Stimulated activated CD8-positive, alpha-beta memory T cell treated with anti-CD3 and anti-CD28 coated beads, Interleukin-2, amount 100 ng/mL, for 1 hour (primary cell): ENCODE data around the gene SMC4.
"Not testable (repeated sequence)": the region's sequence is repeated elsewhere in the genome, so short reads cannot be mapped to it uniquely, and the experiment has no call there.

ENCODE experiments used
- DNase-seq, 2 donors: peaks; one replicate each; pipeline ENCODE4 v3.0.0-alpha.2; 2020; ENCODE audit warnings: low read depth in 2 of 2

Gene SMC4

DNA sequence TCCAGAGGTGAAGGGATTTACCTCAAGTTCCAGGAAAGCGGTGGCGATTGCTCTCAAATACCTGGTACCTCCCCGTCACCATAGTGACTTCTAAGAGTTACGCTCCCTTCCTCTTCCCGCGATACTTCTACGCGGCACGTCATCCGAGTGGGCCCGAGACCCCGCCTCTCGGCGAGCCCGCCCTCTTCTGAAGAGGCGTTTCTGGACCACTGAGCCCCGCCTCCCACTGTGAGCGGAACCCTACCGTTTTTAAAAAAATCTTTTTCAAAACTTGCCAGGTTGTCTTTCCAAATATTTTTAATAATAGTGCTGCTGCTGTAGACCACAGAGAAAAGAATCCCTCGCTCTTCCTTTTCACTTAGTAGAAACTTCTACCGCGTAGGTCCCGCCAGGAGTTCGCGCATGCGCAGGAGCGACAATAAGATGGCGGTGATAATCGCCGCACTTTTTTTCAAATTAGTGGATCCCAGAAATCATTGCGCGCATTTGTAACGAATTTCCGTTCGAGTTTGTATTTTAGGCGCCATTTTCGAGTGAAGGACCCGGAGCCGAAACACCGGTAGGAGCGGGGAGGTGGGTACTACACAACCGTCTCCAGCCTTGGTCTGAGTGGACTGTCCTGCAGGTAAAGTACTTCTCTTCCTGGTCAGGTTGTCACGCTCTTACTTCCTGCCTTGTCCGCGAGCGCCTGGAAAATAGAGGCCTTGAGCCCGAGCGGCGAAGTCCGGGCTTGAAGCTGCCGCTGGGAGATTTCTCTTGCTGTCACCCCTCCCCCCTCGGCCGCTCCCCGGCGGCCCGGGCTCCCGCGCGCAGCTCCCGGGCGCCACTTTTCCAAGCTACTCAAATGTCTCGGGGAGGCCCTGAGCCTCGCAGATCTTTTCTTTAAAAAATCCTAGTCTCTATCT, at the start of gene SMC4, which contains the start of gene IFT80:
SMC4 (plus strand) TSS at position 526 of the 905 bp plus-strand sequence. CDS start 1,177 bp downstream, outside the sequence.
IFT80 (minus strand) TSS at position 101 of the 905 bp plus-strand sequence. CDS start 14,625 bp downstream, outside the sequence.
- DNase-seq = peak; percentile 93 to 94

DNA sequence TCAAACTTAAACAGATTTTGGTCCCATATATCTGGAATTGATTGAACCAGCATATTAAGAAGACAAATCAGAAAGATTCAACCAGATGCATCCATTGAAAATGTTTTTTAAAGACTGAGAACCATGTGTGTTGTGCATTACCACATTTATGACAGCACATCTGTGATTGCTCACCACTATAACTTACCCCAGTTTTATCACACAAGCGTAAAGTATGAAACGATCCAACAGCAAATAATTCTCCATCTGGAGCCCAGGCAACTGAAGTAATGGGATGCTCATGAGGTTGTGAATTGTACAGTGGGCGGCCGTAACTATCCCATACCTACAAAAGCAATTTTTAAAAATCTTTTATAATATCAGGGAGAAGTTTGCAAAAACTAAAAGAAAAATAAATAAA, 43.6 kb upstream of the SMC4 start:
- no peak for DNase-seq

DNA sequence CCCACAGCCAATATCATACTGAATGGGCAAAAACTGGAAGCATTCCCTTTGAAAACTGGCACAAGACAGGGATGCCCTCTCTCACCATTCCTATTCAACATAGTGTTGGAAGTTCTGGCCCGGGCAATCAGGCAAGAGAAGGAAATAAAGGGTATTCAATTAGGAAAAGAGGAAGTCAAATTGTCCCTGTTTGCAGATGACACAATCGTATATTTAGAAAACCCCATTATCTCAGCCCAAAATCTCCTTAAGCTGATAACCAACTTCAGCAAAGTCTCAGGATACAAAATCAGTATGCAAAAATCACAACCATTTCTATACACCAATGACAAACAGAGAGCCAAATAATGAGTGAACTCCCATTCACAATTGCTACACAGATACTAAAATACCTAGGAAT, 36.6 kb upstream of the SMC4 start:
- not testable (repeated sequence) for DNase-seq

DNA sequence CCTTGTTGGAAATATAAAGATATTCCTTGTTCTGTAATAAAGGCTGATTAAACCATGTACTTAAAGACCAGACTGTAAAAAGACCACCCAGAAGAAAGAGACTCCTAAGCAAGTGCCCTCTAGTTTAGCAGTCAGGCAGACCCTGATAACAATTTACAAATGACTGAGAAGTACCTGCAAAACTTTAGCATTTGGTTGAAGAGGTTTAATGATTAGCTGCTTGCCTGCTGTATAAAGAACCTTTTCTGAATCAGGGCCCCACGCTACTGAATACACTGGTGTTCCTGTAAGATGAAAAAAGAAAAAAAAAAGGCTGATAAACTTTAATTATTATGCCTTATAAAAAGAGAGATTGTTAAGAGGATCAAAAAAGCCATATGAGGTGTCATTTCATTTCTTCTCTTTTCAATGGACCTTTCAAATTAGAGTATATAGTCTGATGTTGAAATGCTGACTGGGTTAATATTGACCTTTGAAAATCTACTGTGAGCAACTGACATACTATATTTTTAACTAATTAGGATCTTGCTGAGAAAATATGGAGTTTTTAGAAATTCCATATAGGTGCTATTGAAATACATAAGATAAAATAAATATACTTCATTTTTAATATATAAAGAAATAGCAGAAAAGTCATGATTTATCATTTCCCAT, 33.5 kb upstream of the SMC4 start:
- no peak for DNase-seq

DNA sequence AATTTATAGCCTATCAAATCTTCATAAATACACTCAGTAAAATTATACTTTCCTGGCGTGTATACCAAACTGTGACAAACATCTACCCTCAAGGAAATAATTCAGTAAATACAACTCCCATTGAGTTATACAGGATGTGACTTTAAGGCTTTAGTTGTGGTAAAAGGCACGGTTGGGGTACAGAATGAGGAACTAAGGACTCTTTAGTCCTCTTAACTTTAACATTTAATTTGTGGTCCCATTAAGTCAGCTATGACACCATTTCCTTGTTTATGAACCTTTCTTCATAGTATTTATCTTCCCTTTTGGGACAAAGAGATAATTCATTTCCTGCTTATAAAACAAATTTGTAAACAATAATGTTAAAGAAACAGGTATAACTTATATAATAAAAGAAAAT, 30.6 kb upstream of the SMC4 start:
- DNase-seq = no peak

DNA sequence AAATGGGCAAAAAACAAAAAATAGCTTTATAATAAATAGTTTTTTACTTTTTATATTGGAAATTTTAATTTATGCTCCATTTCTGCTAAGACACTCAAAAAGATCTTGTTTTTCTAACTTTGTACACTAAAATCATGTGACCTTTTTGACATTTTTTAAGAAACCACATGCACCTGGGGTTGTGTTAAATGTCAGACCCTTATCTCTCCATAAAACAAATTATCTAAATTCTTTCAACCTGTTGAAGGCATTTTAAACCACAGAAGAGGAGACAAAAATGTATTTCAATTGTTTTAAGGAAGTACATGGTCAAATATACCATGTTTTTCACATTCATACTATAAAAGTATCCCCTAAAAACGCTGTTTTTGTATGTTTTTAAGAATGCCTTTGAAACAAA, 29.7 kb upstream of the SMC4 start:
- DNase-seq = no peak

DNA sequence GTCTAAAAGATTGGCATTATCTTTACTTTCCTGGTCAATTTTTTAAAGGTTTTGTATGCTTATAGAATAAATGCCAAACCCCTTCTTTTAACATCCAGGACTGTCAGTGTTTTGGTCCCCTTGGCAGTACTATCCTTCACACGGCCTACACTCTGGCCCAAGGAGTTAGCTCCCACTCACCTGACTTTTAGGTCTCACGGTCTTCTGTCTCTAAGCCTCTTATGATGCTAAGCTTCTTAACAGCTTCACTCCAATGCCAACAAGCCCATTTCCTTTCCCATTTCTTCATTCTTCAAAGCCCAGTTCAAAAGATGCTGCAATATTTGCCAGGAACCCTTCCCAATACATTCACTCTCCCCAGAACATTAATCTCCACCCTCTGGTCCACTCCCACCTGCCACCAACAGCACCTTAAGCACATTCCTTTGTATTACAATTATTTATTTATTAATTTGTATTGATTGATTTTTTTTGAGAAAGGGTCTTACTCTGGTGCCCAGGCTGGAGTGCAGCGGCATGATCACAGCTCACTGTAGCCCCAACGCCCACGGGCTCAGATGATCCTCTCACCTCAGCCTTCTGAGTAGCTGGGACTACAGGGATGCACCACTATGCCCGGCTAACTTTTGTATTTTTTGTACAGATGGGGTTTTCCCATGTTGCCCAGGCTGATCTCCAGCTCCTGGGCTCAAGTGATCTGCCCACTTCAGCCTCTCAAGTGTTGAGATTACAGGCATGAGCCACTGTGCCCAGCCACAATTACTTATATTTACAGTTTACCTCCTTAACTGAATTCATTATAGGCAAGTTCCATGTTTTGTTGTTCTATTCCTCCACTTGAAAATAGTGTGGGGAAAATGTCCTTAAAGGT, 28.2 kb upstream of the SMC4 start:
- no peak for DNase-seq

DNA sequence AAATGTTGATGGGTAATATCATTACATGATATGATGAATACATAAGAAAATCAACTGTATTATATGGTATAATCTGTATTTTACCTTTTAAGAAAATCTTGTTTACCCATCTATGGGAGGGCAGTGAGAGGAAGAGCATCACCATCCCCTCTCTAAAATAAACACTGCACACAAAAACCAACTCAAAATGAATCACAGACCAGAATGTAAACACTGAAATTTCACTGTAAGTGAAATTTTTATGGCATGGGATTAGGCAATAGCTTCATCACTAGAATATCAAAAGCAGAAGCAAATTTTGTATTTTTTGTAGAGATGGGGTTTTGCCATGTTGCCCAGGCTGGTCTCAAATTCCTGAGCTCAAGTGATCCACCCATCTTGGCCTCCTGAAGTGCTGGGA, 26.7 kb upstream of the SMC4 start:
- no peak for DNase-seq

DNA sequence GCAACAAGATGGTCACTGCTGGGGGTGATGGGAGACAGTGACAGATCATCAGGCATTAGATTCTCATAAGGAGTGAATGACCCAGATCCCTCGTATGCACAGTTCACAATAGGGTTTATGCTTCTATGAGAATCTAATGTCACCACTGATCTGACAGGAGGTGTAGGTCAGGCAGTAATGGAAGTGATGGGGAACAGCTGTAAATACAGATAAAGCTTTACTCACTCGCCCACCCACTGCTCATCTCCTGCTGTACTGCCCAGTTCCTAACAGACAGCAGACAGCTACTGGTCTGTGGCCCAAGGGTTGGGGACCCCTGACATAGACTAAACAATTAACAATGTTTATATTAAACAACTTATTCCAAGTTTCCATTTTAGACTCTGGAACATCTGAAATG, 25.8 kb upstream of the SMC4 start:
- no peak for DNase-seq

DNA sequence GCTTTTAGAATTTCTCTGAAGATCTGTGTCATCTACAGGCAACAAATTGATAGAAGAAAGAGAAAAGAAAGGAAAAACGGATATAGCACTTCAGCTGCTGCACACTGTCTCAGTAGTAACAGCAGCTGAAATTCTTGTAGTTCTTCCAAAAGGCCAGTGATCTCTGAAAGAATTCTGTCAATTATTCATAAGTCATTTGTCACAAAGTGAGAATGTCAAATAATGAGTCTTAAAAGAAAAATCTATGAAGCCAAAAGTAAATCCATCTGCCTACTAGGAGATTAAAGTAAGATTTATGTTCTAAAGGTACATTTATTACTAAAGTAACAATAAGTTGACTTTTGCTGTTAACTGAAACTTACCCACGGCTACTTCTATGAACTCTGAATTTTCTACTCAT, 25.0 kb upstream of the SMC4 start:
- DNase-seq = no peak

DNA sequence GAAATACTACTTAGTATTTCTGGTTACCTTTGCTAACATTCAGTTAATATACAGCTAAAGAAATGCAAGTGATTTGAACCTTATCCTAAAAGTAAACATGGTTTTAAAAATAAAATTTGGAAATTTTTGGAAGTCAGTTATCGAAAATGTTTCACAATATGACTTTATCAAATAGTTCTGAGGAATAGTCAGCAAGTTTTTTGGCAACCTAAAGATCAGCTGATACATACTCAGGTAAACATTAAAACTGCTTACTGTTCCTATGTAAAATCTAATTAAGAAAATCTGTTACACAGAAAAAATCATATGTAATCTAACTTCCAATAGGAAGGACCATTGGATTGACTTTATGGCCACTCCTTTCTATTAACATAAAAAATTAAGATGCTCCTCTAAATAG, 24.5 kb upstream of the SMC4 start:
- no peak for DNase-seq

DNA sequence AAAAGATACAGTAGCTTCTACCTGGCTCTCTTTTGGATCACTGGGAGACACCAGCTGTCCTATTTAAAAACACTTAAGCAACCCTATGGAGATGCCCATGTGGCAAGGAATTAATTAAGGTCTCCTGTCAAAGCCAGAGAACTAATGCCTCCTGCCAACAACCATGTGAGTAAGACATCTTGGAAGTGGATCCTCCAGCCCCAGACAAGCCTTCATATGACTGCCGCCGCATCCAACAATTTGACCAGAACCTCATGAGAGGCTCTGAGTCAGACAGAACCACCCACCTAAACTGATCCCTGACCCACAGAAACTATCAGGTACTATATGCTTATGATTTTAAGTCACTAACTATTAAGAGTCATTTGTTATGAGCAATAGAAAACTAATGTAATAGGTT, 22.8 kb upstream of the SMC4 start:
- DNase-seq = no peak

DNA sequence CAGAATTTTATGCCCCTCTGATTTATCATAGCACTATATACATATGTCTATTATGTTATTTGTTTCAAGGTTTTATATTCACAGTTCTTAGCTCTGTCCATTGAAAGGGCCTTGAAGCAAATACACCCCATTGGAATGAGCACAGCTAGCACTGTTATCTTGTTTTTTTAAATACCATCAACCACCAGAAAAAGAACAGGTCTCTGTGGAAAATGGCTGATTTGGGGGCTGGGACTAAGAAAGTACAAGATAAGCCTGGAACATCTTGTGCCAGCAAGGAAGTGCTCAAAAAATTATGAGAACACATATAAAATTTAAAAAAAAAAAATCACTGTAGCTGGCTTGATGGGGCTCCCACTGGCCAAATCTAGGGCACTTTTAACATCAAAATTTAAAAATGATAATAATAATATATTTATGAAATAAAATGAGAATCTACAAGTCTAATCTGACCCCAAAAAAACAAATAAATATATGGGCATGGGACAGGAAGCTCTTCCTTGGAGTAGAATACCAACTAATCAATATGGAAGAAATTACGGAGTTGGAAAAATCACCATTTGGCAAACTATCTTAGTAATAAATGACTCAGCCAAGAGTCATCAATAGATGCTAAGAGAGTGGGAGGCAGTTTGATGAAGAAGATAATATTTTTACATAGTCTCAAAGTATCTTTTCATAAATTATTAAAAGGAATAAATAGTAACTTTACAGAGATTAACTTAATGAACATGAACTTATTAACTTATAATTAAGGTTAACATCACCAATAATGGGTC, 20.9 kb upstream of the SMC4 start:
- no peak for DNase-seq

DNA sequence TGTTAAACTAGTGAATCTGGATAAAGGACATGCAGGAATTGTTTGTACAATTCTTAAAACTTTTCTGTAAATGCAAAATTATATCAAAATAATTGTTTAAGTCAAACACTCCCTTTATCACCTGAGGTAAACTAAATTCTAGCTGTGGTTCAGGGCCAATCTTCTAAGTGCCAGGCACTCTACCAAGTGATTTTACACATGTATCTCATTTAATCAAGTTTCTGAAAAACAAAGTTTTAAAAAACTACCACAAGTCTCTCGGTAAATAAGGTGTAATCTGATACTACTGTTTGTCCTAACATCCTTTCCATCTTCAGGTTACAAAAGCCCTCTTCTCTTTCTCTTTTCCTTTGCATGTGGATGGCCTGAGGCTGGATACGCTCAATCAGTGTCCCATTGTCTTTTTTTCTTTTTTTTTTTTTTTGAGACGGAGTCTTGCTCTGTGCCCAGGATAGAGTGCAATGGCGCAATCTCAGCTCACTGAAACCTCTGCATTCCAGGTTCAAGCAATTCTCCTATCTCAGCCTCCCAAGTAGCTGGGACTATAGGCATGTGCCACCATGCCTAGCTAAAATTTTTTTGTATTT, 19.7 kb upstream of the SMC4 start:
- DNase-seq = no peak

DNA sequence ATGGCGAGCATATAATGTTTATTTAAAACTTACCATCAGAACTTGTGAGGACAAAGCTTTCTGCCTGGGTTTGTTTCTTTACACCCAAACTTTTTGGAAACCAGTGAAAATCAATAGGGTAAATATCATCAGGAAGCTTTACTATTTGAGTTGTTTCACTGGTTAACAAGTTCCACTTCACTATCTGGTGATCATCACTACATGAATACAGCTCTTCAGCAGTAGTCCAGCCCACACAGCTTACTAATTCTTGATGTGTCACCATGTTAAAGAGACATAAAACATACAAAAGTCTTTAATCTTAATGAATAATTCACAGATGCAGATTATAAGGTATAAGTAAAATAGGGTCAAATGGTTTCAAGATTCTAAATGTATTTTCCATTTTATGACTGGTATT, 18.0 kb upstream of the SMC4 start:
- DNase-seq = no peak

DNA sequence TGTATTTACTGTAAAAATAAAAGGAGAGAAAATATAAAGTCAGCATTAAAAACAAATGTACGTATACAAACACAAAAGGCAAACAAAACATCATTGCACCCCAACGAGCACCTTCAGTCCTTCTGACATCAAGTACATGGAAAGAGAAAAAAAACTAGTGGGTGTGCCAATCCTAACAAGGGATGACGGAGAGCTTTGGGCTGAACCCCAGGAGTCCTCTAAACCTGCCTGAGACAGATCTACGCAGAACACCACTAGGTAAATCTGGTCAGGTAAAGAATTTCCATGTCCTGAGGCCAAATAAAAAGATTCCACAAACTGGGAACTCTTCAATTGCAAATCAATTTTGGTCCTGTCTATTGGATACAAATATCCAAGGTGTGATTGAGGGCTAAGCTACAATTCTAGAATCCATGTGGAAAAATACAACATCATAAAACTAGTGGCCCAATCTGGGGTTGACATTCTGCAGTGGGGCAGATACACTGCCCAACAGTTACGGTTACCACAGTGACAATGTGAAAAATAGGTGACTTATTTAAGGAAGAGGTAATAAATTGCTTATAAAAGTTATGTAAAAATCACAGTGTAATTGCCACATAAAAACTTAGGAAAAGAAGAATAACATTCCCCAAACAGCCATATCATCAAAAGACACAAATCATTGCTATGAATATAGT, 14.7 kb upstream of the SMC4 start:
- DNase-seq = no peak

DNA sequence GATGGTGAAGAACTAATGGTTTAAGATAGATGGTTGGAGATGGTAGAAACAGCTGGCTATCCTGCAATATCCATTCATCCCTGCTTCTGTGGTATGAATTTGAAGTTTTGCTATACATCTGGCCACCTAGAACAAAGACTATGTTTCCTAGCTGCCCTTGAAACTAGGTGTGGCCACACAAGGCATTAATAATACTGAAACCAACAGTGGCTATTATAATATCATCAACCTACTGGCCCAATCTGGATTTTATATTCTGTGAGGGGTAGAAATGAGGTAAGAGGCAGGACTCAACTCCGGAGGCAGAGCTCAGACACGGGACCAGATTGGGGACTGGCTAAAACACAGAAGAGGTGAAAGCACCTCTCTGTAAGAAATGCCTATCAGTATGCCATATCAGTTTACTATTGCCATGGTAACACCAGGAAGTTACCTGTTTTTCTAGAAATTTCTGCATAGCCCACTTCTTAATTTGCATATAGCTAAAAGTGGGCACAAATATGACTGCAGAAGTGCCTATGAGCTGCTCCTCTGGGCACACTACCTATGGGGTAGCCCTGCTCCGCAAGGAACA, 8.8 kb upstream of the SMC4 start:
- no peak for DNase-seq

DNA sequence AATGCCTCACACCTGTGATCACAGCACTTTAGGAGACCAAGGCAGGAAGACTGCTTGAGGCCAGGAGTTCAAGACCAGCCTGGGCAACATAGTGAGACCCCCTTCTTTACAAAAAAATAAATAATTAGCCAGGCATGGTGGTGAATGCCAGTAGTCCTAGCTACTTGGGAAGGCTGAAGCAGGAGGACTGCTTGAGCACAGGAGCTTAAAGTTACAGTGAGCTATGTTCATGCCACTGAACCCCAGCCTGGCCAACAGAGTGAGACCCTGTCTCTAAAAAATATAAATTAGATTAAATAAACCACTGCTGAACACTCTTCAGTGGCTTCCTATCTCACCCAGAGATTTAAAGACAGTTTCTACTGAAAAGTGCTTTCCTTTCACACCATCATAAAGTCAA, 6.7 kb upstream of the SMC4 start:
- no peak for DNase-seq

DNA sequence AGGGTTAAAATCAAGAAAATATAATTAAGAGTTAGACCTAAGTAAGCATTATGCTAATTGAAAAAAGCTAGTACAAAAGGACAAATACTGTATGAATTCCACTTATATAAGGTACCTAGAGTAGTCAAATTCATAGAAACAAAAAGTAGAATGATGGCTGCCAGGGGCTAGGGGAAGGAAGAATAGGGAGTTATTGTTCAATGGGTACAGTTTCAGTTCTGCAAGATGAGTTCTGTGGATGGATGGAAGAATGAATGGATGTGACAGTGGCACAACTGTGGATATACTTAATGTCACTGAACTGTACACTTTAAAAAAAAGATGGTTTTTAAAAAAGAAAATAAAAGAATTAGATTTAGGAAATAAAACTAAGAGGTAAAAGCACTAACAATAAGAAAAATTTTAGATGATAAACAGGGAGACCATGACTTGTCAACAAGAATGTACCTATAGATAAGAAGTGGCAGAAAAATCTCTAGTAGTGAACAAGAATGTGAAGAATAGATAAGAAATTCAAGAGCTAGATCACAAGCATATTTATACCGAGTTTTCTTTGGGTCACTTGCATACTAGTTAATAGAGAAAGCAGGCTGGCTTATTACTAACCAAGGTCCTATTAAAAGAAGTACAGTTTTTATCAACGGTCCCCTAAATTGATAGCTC, 6.0 kb upstream of the SMC4 start:
- no peak for DNase-seq

DNA sequence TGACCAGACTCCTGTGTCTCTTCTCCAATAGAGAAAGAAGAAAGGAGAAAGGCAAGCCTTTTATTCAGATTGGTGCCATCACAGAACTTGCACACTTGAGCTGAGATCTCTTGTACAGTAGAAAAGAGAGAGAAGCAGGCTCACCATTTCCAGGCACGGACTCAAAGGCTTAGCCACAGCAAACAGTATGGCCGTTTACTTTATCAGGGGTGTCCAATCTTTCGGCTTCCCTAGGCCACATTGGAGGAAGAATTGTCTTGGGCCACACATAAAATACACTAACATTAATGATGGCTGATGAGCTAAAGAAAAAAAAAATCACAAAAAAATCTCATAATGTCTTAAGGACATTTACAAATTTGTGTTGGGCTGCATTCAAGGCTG, 5.4 kb upstream of the SMC4 start:
- no peak for DNase-seq
